H9 (cell line): ENCODE results near the gene CGB5. TPM values are rescaled to one million over a fixed set of nuclear protein-coding genes. Genes with fewer than 3 reads are reported as not detected.
"Not testable (repeated sequence)": the region's sequence is repeated elsewhere in the genome, so short reads cannot be mapped to it uniquely, and the experiment has no call there.

Source experiments
- DNase-seq: peaks from one replicate; pipeline ENCODE4 v3.0.0-alpha.2; 2017
- H2AFZ ChIP-seq: one replicate; pipeline ENCODE4 v1.6.1; 2013; ENCODE audit warnings: mild to moderate bottlenecking, low read length, control low read depth, moderate library complexity
- H2AK5ac ChIP-seq: 2 replicates; pipeline ENCODE4 v1.6.1; 2013; ENCODE audit warnings: low read length, control low read depth, mixed read lengths; ENCODE audit not compliant: insufficient read length
- H2BK120ac ChIP-seq: one replicate; pipeline ENCODE4 v1.6.1; 2013; ENCODE audit warnings: low read depth, mild to moderate bottlenecking, low read length, control low read depth, inconsistent platforms; ENCODE audit not compliant: poor library complexity, severe bottlenecking
- H2BK12ac ChIP-seq: 2 replicates; pipeline ENCODE4 v1.6.1; 2013; ENCODE audit warnings: low read length, control low read depth, mixed read lengths, low read depth; ENCODE audit not compliant: insufficient read length
- H2BK15ac ChIP-seq: 2 replicates; pipeline ENCODE4 v1.6.1; 2013; ENCODE audit warnings: low read depth, low read length, control low read depth
- H2BK20ac ChIP-seq: one replicate; pipeline ENCODE4 v1.6.1; 2013; ENCODE audit warnings: low read depth, mild to moderate bottlenecking, low read length, control low read depth, inconsistent platforms; ENCODE audit not compliant: poor library complexity, severe bottlenecking
- H2BK5ac ChIP-seq: 2 replicates; pipeline ENCODE4 v1.6.1; 2013; ENCODE audit warnings: low read length, control low read depth, mixed read lengths; ENCODE audit not compliant: insufficient read length
- H3K14ac ChIP-seq: 2 replicates; pipeline ENCODE4 v1.6.1; 2013; ENCODE audit warnings: low read length, control low read depth; ENCODE audit not compliant: insufficient read depth
- H3K18ac ChIP-seq: 2 replicates; pipeline ENCODE4 v1.6.1; 2013; ENCODE audit warnings: low read depth, mild to moderate bottlenecking, mixed read lengths, low read length, control low read depth; ENCODE audit not compliant: insufficient read length
- H3K23ac ChIP-seq: 2 replicates; pipeline ENCODE4 v1.6.1; 2013; ENCODE audit warnings: low read length, control low read depth, mixed read lengths, low read depth; ENCODE audit not compliant: insufficient read length
- H3K23me2 ChIP-seq: 2 replicates; pipeline ENCODE4 v1.6.1; 2013; ENCODE audit warnings: low read depth, mild to moderate bottlenecking, mixed read lengths, low read length, control low read depth; ENCODE audit not compliant: insufficient read length, poor library complexity, severe bottlenecking
- H3K27ac ChIP-seq: 2 replicates; pipeline ENCODE4 v1.5.1; 2013; ENCODE audit warnings: low read length, control low read depth, mixed read lengths, low read depth; ENCODE audit not compliant: insufficient read length
- H3K27me3 ChIP-seq: 2 replicates; pipeline ENCODE4 v1.6.1; 2013; ENCODE audit warnings: low read length, control low read depth, inconsistent platforms; ENCODE audit not compliant: insufficient read depth
- H3K4ac ChIP-seq: 2 replicates; pipeline ENCODE4 v1.6.1; 2013; ENCODE audit warnings: low read depth, mild to moderate bottlenecking, control low read depth, inconsistent platforms, low read length, moderate library complexity
- H3K4me1 ChIP-seq: 2 replicates; pipeline ENCODE4 v1.6.1; 2013; ENCODE audit warnings: low read length, control low read depth, inconsistent platforms; ENCODE audit not compliant: insufficient read depth
- H3K4me2 ChIP-seq: 2 replicates; pipeline ENCODE4 v1.6.1; 2013; ENCODE audit warnings: low read length, control low read depth, mixed read lengths; ENCODE audit not compliant: insufficient read length, insufficient read depth
- H3K56ac ChIP-seq: 2 replicates; pipeline ENCODE4 v1.6.1; 2013; ENCODE audit warnings: low read depth, mild to moderate bottlenecking, mixed read lengths, low read length, control low read depth; ENCODE audit not compliant: insufficient read length
- H3K79me1 ChIP-seq: 2 replicates; pipeline ENCODE4 v1.6.1; 2013; ENCODE audit warnings: low read depth, mild to moderate bottlenecking, moderate library complexity, low read length, control low read depth, inconsistent platforms; ENCODE audit not compliant: insufficient read depth, poor library complexity, severe bottlenecking
- H3K79me2 ChIP-seq: 2 replicates; pipeline ENCODE4 v1.6.1; 2013; ENCODE audit warnings: low read length, control low read depth, inconsistent platforms; ENCODE audit not compliant: insufficient read depth
- H3K9ac ChIP-seq: 2 replicates; pipeline ENCODE4 v1.6.1; 2013; ENCODE audit warnings: low read length, control low read depth, mixed read lengths; ENCODE audit not compliant: insufficient read length; ENCODE audit errors: extremely low read depth
- H3K9me3 ChIP-seq: one replicate; pipeline ENCODE4 v1.6.1; 2013; ENCODE audit warnings: low read depth, low read length, inconsistent platforms; ENCODE audit not compliant: control insufficient read depth
- H3T11ph ChIP-seq: one replicate; pipeline ENCODE4 v1.6.1; 2013; ENCODE audit warnings: mild to moderate bottlenecking, low read length, control low read depth, inconsistent platforms
- H4K20me1 ChIP-seq: one replicate; pipeline ENCODE4 v1.6.1; 2013; ENCODE audit not compliant: control insufficient read depth, insufficient read length, insufficient read depth
- H4K5ac ChIP-seq: 2 replicates; pipeline ENCODE4 v1.6.1; 2013; ENCODE audit warnings: low read depth, mild to moderate bottlenecking, mixed read lengths, low read length, control low read depth; ENCODE audit not compliant: insufficient read length
- H4K8ac ChIP-seq: replicated peaks from 2 replicates; pipeline ENCODE4 v1.6.1; 2013; ENCODE audit warnings: low read length, control low read depth, mixed read lengths, low read depth; ENCODE audit not compliant: insufficient read length
- H4K91ac ChIP-seq: 2 replicates; pipeline ENCODE4 v1.6.1; 2013; ENCODE audit warnings: low read depth, mild to moderate bottlenecking, moderate library complexity, mixed read lengths, low read length, control low read depth; ENCODE audit not compliant: insufficient read length
- H3K27ac Mint-ChIP-seq, 3 experiments: 2 replicates in 2 of 3; 3 replicates in 1 of 3; pipeline ENCODE4 v1.8.0; 2020 to 2021; ENCODE audit warnings: mixed read lengths in 3 of 3, mild to moderate bottlenecking in 1 of 3, moderate library complexity in 1 of 3
- H3K27me3 Mint-ChIP-seq: 2 replicates; pipeline ENCODE4 v1.8.0; 2021; ENCODE audit warnings: low read depth, mild to moderate bottlenecking, moderate library complexity, mixed read lengths
- H3K36me3 Mint-ChIP-seq, 3 experiments: 2 replicates in 2 of 3; 3 replicates in 1 of 3; pipeline ENCODE4 v1.8.0; 2020 to 2021; ENCODE audit warnings: low read depth in 3 of 3, mixed read lengths in 3 of 3; ENCODE audit not compliant: insufficient read depth in 1 of 3
- H3K4me1 Mint-ChIP-seq, 2 experiments: 2 replicates each; pipeline ENCODE4 v1.8.0; 2020; ENCODE audit warnings: mixed read lengths in 2 of 2
- H3K4me3 Mint-ChIP-seq, 2 experiments: 2 replicates in 1 of 2; 3 replicates in 1 of 2; pipeline ENCODE4 v1.8.0; 2020 to 2021; ENCODE audit warnings: mild to moderate bottlenecking in 2 of 2, mixed read lengths in 2 of 2, moderate library complexity in 1 of 2
- H3K9me3 Mint-ChIP-seq, 2 experiments: 2 replicates in 1 of 2; 3 replicates in 1 of 2; pipeline ENCODE4 v1.8.0; 2020; ENCODE audit warnings: mild to moderate bottlenecking in 2 of 2, mixed read lengths in 2 of 2, moderate library complexity in 1 of 2
- CTCF ChIP-seq: fragments of 200-600 bp; sonication (generic); conservative IDR thresholded peaks from 3 replicates; pipeline ENCODE4 v1.8.0; 2021; ENCODE audit warnings: antibody characterized with exemption, mild to moderate bottlenecking
- WGBS: extraction: QIAGEN DNeasy Blood & Tissue Kit; methylation state at CpG from one replicate; pipeline ENCODE4 v1.1.7; 2013; ENCODE audit warnings: missing lambda C conversion rate, low lambda C conversion rate, mixed read lengths; ENCODE audit not compliant: insufficient read length; ENCODE audit errors: extremely low coverage; 5-methylcytosine and 5-hydroxymethylcytosine counted together
- total RNA-seq: library from RNA; stranded (reverse); gene quantifications from 2 replicates; pipeline ENCODE4 v1.2.1, GENCODE V29; 2021

CGB5 gene
- total RNA-seq, 1 experiment from 2014 or later: not detected

DNA sequence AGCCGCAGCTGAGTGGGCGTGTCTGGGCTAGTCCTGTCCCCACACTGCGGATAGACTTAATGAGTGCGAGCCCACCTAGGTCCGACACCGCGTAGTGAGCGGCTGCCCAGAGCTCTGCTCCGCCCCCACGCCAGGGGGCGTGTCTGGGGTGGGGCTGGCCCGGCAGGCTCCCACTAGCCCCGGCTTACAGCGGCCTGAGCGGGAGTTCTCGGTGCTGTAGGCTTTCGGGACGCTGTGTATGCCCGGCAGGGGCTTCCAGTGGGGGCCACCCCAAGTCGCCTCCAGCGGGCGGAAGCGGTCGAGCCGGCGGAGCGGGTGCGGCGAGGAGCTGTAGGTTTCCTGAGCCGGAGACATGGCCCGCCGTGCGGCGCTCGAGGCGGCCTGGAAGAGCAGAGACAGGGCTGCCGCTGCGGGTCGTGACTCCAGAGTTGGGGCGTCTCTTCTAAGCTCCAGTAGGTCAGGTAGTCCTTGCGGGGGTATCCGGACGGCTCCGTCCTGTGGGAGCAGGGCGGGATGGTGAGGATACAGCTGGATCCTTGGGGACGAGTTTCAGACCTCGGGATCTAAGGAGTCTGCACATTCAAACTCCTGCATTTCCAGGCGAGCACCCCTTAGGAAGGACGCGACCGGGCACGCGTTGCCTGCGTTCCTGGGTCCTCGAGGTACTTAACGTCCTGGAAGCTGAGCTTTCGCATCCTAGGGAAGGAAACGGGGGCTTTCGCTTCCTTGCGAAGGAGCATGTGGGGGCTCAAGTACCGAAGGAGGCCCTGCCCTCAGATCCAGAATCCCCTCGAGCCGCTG lies 12.7 kb downstream of the CGB5 start:
- Histone ChIP-seq H4K91ac (no peak overlapping the region), H2BK20ac (no peak overlapping the region), H3K27ac (no peak overlapping the region), H3K18ac (no peak overlapping the region), H3T11ph (no peak overlapping the region), H3K79me2 (no peaks in the 10 kb centered on the region), H2BK120ac (no peak overlapping the region), H3K4ac (no peak overlapping the region), H3K14ac (no peak overlapping the region), H2BK15ac (no peak overlapping the region), H3K4me1 (no peaks in the 10 kb centered on the region), H4K5ac (no peak overlapping the region), H4K8ac (no peak overlapping the region), H3K9ac (no peak overlapping the region), H3K56ac (no peak overlapping the region), H2AFZ (no peak overlapping the region), H3K4me2 (peak overlapping the region; percentile 52), H3K27me3 (peaks cover 15% of the 10 kb centered on the region; the same call in 1 of the 2 replicates), H2BK12ac (no peak overlapping the region), H3K79me1 (no peaks in the 10 kb centered on the region), H3K9me3 (no peaks in the 10 kb centered on the region), H2BK5ac (no peak overlapping the region), H4K20me1 (no peaks in the 10 kb centered on the region), H3K23ac (no peak overlapping the region), H2AK5ac (no peak overlapping the region), H3K23me2 (peaks cover 10% of the 10 kb centered on the region)
- peak; percentile 45 for TF ChIP-seq CTCF
- H3K36me3 Mint-ChIP-seq: no peaks in the 10 kb centered on the region; a peak in 1 of 7 replicates
- H3K4me3 Mint-ChIP-seq: peak overlapping the region; percentile 53 to 77
- peaks cover 18 to 30% of the 10 kb centered on the region in 2 experiments for H3K4me1 Mint-ChIP-seq
- WGBS: no CpG with 5 or more reads among the region's 63 CpGs
- H3K27me3 Mint-ChIP-seq: peaks cover 79% of the 10 kb centered on the region
- peaks cover 0 to 2% of the 10 kb centered on the region in 2 experiments; a peak in 1 of 5 replicates for H3K9me3 Mint-ChIP-seq
- DNase-seq: peak; percentile 79
- H3K27ac Mint-ChIP-seq: no peak overlapping the region

DNA sequence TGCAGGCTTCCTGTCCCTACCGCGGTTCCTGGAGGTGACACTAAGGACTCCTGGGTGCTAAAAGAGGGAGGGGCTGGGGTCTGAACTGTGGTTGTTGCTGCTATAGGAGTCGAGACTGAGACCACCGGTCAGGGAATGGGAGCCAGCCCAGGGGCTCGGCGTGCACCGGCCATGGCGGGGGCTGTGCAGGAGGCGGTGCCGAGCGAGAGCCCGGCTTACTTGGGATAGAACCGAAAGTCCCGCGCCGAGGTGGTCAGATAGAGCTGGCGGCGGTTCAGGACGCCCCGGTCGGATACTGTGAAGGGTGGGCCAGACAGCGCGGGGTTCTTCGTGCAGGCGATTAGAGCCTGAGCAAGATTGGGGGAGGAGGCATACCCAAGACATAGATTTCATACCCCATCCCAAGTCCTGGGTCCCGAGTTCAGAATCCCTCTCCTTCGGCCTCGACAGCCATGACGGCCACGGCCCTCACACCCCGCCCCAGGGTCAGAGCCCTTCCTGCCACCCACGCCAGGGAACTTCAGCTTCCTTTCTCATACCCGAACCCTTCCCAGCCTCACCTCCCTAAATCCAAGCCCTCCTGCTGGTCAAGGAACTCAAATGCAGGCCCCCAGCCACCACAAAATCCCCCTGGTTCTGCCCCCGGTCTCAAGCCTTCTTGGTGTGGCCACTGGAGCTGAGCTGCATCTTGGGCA lies 13.4 kb downstream of the CGB5 start:
- H3K27ac Mint-ChIP-seq, DNase-seq: not testable (repeated sequence)

More for the DNA sequence above, 13.4 kb downstream of the CGB5 start:
- WGBS: no CpG with 5 or more reads among the region's 34 CpGs
- Histone ChIP-seq H3K27me3 (peaks cover 15% of the 10 kb centered on the region; the same call in 1 of the 2 replicates), H3K4me2 (peak overlapping the region; percentile 52), H3K23me2 (peaks cover 10% of the 10 kb centered on the region)
- H2BK15ac ChIP-seq, H3K27ac ChIP-seq, H3K56ac ChIP-seq, H4K5ac ChIP-seq, H4K91ac ChIP-seq, H3K9ac ChIP-seq, H3K36me3 Mint-ChIP-seq, H2BK12ac ChIP-seq, H3K18ac ChIP-seq, H3K79me2 ChIP-seq, H4K20me1 ChIP-seq, H2BK5ac ChIP-seq, H2BK120ac ChIP-seq, H2AK5ac ChIP-seq, H3K4me1 ChIP-seq, H2AFZ ChIP-seq, H4K8ac ChIP-seq, H3K79me1 ChIP-seq, H2BK20ac ChIP-seq, H3K9me3 Mint-ChIP-seq, H3K4ac ChIP-seq, H3K14ac ChIP-seq, H3K9me3 ChIP-seq, H3T11ph ChIP-seq, H3K23ac ChIP-seq: not testable (repeated sequence)
- Mint-ChIP-seq H3K27me3 (peaks cover 83% of the 10 kb centered on the region), H3K4me3 (peak overlapping the region; percentile 53 to 77), H3K4me1 (peaks cover 18 to 30% of the 10 kb centered on the region in 2 experiments)
